Posterior cingulate gyrus (tissue), 11 donors: Measurements from ENCODE around the gene TCP11L1.
"Not testable (repeated sequence)": the region's sequence is repeated elsewhere in the genome, so short reads cannot be mapped to it uniquely, and the experiment has no call there.

ENCODE experiments used
- DNase-seq, 10 donors: peaks; one replicate each; pipeline versions ENCODE4 v3.0.0 to v3.0.0-alpha.2; 2020 to 2021; ENCODE audit warnings: mixed read lengths in 3 of 10
- intact Hi-C: fragments of 100-400 bp; cut with DNase I; formaldehyde crosslinking; loops from one replicate; pipeline ENCODE4 v1.15.1; 2023

Gene TCP11L1

GRCh38 chr11:33063326-33063881 is 24.0 kb downstream of the TCP11L1 start:
- DNase-seq, result no peak
- intact Hi-C loops, result no loop called here

GRCh38 chr11:33064033-33064825 is 24.9 kb downstream of the TCP11L1 start:
- intact Hi-C loops, result no loop called here

GRCh38 chr11:33064866-33065265 is 25.5 kb downstream of the TCP11L1 start:
- intact Hi-C loops, result loop anchor here (1.0 kb wide), 1 partner anchor 105 kb away; no protein-coding TSS in a partner anchor

More at GRCh38 chr11:33064033-33064825, 24.9 kb downstream of the TCP11L1 start:
- DNase-seq, result peak in 2 of 10 donors; percentile 10 to 16

GRCh38 chr11:33065445-33066178 is 26.2 kb downstream of the TCP11L1 start:
- intact Hi-C loops, result loop anchor here (1.0 kb wide), 1 partner anchor 105 kb away; no protein-coding TSS in a partner anchor
- DNase-seq, result peak; percentile 31 to 96 (median 68)

More at GRCh38 chr11:33064866-33065265, 25.5 kb downstream of the TCP11L1 start:
- no peak for DNase-seq

GRCh38 chr11:33067294-33067693 is 27.9 kb downstream of the TCP11L1 start:
- intact Hi-C loops, result no loop called here
- no peak for DNase-seq

GRCh38 chr11:33068611-33069340 is 29.4 kb downstream of the TCP11L1 start:
- intact Hi-C loops, result no loop called here
- DNase-seq, result peak in 1 of 10 donors; percentile 63

- intact Hi-C loops, result no loop called here
These were observed 33.1 kb downstream of the TCP11L1 start for GRCh38 chr11:33072465-33072864.

GRCh38 chr11:33083918-33084317 is 44.5 kb downstream of the TCP11L1 start:
- intact Hi-C loops, result no loop called here
- DNase-seq, result no peak

More at GRCh38 chr11:33072465-33072864, 33.1 kb downstream of the TCP11L1 start:
- no peak for DNase-seq

- DNase-seq, result no peak
- intact Hi-C loops, result no loop called here
These were observed 46.6 kb downstream of the TCP11L1 start for GRCh38 chr11:33086017-33086416.

- intact Hi-C loops, result no loop called here
- DNase-seq, result no peak
These were observed 50.4 kb downstream of the TCP11L1 start for GRCh38 chr11:33089776-33090175.

GRCh38 chr11:33094157-33094556 is 54.8 kb downstream of the TCP11L1 start:
- intact Hi-C loops, result no loop called here
- DNase-seq, result no peak

GRCh38 chr11:33103836-33104235 is 64.5 kb downstream of the TCP11L1 start:
- DNase-seq, result no peak
- intact Hi-C loops, result no loop called here

GRCh38 chr11:33109294-33109895 is 70.0 kb downstream of the TCP11L1 start:
- no peak for DNase-seq
- intact Hi-C loops, result no loop called here

- intact Hi-C loops, result no loop called here
- no peak for DNase-seq
These were observed 70.7 kb downstream of the TCP11L1 start for GRCh38 chr11:33110083-33110482.

GRCh38 chr11:33116535-33116934 is 77.2 kb downstream of the TCP11L1 start:
- DNase-seq, result no peak
- intact Hi-C loops, result no loop called here

- DNase-seq, intact Hi-C loops: not testable (repeated sequence)
These were observed 83.3 kb downstream of the TCP11L1 start for GRCh38 chr11:33122696-33123095.
